ENCODE results near the gene MYO5C.

Gene MYO5C

DNA sequence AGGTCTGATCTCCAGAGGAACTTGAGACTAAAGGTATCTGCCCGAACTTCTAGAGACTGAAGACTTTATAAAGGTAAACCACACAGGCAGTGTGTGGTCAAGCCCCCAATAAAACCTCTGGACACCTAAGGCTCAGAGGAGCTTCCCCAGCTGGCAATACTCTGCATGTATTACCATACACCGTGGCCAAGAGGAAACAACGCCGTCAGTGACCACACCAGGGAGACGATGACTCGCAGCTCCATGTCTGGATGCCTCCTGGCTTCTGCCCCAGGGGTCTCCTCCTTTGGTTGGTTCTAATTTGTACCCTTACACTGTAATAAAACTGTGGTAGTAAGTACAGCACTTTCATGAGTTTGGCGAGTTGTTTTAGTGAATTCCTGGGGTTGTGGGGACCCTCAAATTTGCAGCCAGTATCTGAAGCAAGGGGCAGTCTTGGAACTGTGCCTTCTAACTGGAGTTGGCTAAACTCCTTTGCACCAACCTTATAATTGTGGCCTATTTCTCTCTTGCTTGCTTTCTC is 150.9 kb downstream of the MYO5C start:
- DNase-seq (ENCODE audit: low spot score), result peak; percentile 51

DNA sequence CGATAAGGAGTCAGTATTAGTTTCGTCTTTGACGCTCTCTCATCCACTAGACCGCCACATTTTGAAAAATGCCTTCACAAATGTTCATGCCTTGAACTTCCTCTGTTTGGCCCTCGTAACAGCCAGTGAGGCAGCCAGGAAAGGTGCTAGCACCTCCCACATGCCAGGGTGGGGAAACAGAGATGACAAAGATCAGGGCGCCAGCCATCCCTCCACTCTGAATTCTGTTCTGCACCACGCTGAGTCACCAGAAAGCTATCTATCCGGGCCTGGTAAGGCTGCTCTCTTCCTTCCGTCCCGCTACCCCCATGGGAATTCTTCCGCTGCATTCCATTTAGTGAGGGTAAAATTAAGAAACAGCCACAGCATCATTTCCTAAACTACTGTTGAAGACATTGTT is 151.7 kb downstream of the MYO5C start:
- peak; percentile 86 for DNase-seq (ENCODE audit: low spot score)

Measured in kidney tubule cell (primary cell).